ENCODE measurements around the gene ZNF525. TPM values are rescaled to one million over a fixed set of nuclear protein-coding genes. Genes with fewer than 3 reads are reported as not detected.
"Not testable (repeated sequence)": the region's sequence is repeated elsewhere in the genome, so short reads cannot be mapped to it uniquely, and the experiment has no call there.

Gene ZNF525
- 12.6 TPM for polyA plus RNA-seq (2013)

DNA sequence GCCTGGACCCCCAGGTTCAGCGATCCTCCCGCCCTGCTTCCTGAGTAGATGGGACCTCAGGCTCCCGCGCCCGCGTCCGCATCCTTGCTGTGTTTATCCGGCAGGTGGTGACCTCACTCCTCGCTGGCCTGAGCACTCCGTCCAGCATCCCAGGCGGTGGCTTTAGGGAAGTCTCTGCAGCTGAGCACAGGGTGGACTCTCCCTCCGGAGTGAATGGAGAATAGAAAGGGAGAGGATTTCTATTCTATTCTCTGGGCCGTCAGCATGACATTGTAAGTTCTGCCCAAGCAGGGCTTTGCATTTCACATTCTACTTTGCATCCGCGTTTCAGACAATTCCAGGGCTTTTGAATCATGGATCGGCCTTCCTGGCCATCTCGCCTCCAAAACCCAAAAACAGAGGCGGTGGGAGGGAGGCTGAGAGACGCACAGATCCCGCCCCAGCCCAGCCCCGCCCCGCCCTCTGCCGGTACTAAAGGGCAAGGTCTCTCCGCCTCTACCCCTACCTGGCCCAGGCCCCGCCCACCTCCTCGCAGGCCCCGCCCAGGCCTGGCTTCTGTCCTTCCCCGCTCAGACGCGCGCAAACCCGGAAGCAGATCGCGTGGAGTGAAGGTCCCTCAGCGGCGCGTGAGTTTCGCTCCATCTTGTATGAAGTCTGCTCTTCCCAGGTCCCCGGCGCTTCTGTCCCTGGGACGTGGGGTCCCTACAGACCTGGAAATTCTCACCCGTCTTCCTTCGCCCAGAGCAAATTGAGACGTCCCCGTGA lies at the start of gene ZNF525:
ZNF525 (plus strand) TSS at position 572 of the 765 bp plus-strand sequence. CDS start 6,577 bp downstream, outside the sequence.
- H3K9me3 ChIP-seq (ENCODE audit: control extremely low read depth in 1 of 5, control insufficient read depth in 4 of 5, insufficient read depth in 2 of 5, low read depth in 1 of 5, low read length in 4 of 5) = peaks cover 0 to 5% (median 0%) of the 10 kb centered on the region in 5 experiments
- peak within 1 kb of the TSS; percentile 77 to 98 (median 89) for H3K4me3 ChIP-seq (ENCODE audit: control insufficient read depth in 1 of 7, extremely low read depth in 1 of 7, insufficient read depth in 4 of 7, low read depth in 2 of 7, low read length in 6 of 7)
- ChIA-PET CTCF (no interaction called here), POLR2A (no interaction called here)
- H3K27me3 ChIP-seq (replicated peaks in 2 of 5; ENCODE audit: control insufficient read depth in 4 of 5, insufficient read depth in 5 of 5, low read length in 4 of 5) = no peaks in the 10 kb centered on the region
- peak; percentile 93 to 97 (median 96) for DNase-seq
- WGBS (ENCODE audit: insufficient coverage) = under 1% methylated on average over 38 of the region's 45 CpGs
- peaks cover 0 to 2% (median 0%) of the 10 kb centered on the region in 4 experiments for H3K36me3 ChIP-seq (ENCODE audit: control insufficient read depth in 4 of 4, insufficient read depth in 4 of 4, low read length in 3 of 4)
- H3K4me1 ChIP-seq (ENCODE audit: control extremely low read depth in 1 of 4, control insufficient read depth in 4 of 4, insufficient read depth in 4 of 4, low read length in 3 of 4) = peaks cover 0 to 17% (median 8%) of the 10 kb centered on the region in 4 experiments
- peak within 1 kb of the TSS; percentile 33 to 68 for H3K27ac ChIP-seq (ENCODE audit: insufficient read depth in 1 of 2, low read depth in 1 of 2, low read length in 2 of 2, poor library complexity in 1 of 2, severe bottlenecking in 2 of 2)

GRCh38 chr19:53328967-53329366 lies 36.5 kb upstream of the ZNF525 start:
- DNase-seq = peak; percentile 17 to 53 (median 30)
- Histone ChIP-seq H3K36me3 (ENCODE audit: control insufficient read depth in 4 of 4, insufficient read depth in 4 of 4, low read length in 3 of 4) (no peaks in the 10 kb centered on the region), H3K27ac (ENCODE audit: insufficient read depth in 1 of 2, low read depth in 1 of 2, low read length in 2 of 2, poor library complexity in 1 of 2, severe bottlenecking in 2 of 2) (no peak overlapping the region), H3K9me3 (ENCODE audit: control extremely low read depth in 1 of 5, control insufficient read depth in 4 of 5, insufficient read depth in 2 of 5, low read depth in 1 of 5, low read length in 4 of 5) (peaks cover 3 to 47% (median 25%) of the 10 kb centered on the region in 5 experiments), H3K4me1 (ENCODE audit: control extremely low read depth in 1 of 4, control insufficient read depth in 4 of 4, insufficient read depth in 4 of 4, low read length in 3 of 4) (peaks cover 0 to 5% (median under 1%) of the 10 kb centered on the region in 4 experiments), H3K4me3 (ENCODE audit: control insufficient read depth in 1 of 7, extremely low read depth in 1 of 7, insufficient read depth in 4 of 7, low read depth in 2 of 7, low read length in 6 of 7) (peak overlapping the region in 5 of 7 experiments; percentile 1 to 45 (median 42)), H3K27me3 (replicated peaks in 2 of 5; ENCODE audit: control insufficient read depth in 4 of 5, insufficient read depth in 5 of 5, low read length in 4 of 5) (peaks cover 0 to 9% (median 1%) of the 10 kb centered on the region in 5 experiments)
- ChIA-PET POLR2A (no interaction called here), CTCF (no interaction called here)
- WGBS (ENCODE audit: insufficient coverage) = 21% methylated on average over 23 of the region's 24 CpGs

DNA sequence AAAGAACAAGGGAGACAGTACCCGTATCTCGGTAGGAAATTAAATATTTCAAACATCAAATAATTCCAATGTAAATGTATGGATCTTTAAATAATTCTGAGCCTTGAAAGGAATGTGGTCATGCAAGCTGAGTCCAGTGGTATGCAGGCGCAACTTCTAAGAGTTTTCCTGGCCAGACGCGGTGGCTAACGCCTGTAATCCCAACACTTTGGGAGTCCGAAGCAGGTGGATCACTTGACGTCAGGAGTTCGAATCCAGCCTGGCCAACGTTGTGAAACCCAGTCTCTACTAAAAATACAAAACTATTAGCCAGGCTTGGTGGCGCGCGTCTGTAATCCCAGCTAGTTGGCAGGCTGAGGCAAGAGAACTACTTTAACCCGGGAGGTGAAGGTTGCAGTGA lies 33.0 kb upstream of the ZNF525 start:
- peaks cover 0 to 11% (median 5%) of the 10 kb centered on the region in 4 experiments for H3K4me1 ChIP-seq (ENCODE audit: control extremely low read depth in 1 of 4, control insufficient read depth in 4 of 4, insufficient read depth in 4 of 4, low read length in 3 of 4)
- ChIA-PET CTCF (no interaction called here), POLR2A (no interaction called here)
- peaks cover 0 to 37% (median 21%) of the 10 kb centered on the region in 5 experiments for H3K9me3 ChIP-seq (ENCODE audit: control extremely low read depth in 1 of 5, control insufficient read depth in 4 of 5, insufficient read depth in 2 of 5, low read depth in 1 of 5, low read length in 4 of 5)
- no peak overlapping the region for H3K27ac ChIP-seq (ENCODE audit: insufficient read depth in 1 of 2, low read depth in 1 of 2, low read length in 2 of 2, poor library complexity in 1 of 2, severe bottlenecking in 2 of 2)
- peaks cover 0 to 5% (median under 1%) of the 10 kb centered on the region in 4 experiments for H3K36me3 ChIP-seq (ENCODE audit: control insufficient read depth in 4 of 4, insufficient read depth in 4 of 4, low read length in 3 of 4)
- peaks cover 0 to 6% (median 0%) of the 10 kb centered on the region in 5 experiments for H3K27me3 ChIP-seq (replicated peaks in 2 of 5; ENCODE audit: control insufficient read depth in 4 of 5, insufficient read depth in 5 of 5, low read length in 4 of 5)
- peak overlapping the region in 4 of 7 experiments; percentile 78 to 99 (median 92) for H3K4me3 ChIP-seq (ENCODE audit: control insufficient read depth in 1 of 7, extremely low read depth in 1 of 7, insufficient read depth in 4 of 7, low read depth in 2 of 7, low read length in 6 of 7)
- 85% methylated on average over 8 of the region's 14 CpGs for WGBS (ENCODE audit: insufficient coverage)
- DNase-seq = no peak

DNA sequence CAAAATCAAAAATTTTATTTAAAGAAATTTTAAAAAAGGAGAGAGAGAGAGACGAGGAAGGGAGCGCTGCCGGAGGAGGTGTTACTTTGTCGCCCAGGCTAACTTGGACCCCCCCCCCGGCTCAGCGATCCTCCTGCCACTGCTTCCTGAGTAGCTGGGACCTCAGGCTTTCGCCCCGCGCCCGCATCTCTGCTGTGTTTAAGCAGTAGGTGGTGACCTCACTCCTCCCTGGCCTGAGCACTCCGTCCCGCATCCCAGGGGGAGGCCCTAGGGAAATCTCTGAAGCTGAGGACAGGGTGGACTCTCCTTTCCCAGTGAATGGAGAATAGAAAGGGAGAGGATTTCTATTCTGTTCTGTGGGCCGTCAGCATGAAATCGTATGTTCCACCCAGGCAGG lies 32.4 kb upstream of the ZNF525 start:
- ChIA-PET POLR2A (no interaction called here), CTCF (no interaction called here)

GRCh38 chr19:53333463-53334449 lies 31.7 kb upstream of the ZNF525 start, which contains the start of gene ZNF845:
Gene ZNF845 (plus strand): TSS chr19:53333749. CDS start chr19:53341308, 7,559 bp downstream.
- ChIA-PET CTCF (interaction anchor here (0.6 kb wide), 1 partner anchor 197 kb away, joined by 3 read pairs; no protein-coding TSS in a partner anchor), POLR2A (no interaction called here)
- peak within 1 kb of the TSS in 1 of 2 experiments; percentile 83 for H3K27ac ChIP-seq (ENCODE audit: insufficient read depth in 1 of 2, low read depth in 1 of 2, low read length in 2 of 2, poor library complexity in 1 of 2, severe bottlenecking in 2 of 2)
- peaks cover 0 to 5% (median 0%) of the 10 kb centered on the region in 5 experiments for H3K27me3 ChIP-seq (replicated peaks in 2 of 5; ENCODE audit: control insufficient read depth in 4 of 5, insufficient read depth in 5 of 5, low read length in 4 of 5)
- 0% methylated on average over 56 of the region's 61 CpGs for WGBS (ENCODE audit: insufficient coverage)
- H3K9me3 ChIP-seq (ENCODE audit: control extremely low read depth in 1 of 5, control insufficient read depth in 4 of 5, insufficient read depth in 2 of 5, low read depth in 1 of 5, low read length in 4 of 5) = peaks cover 0 to 36% (median 29%) of the 10 kb centered on the region in 5 experiments
- peaks cover 0 to 11% (median 5%) of the 10 kb centered on the region in 4 experiments for H3K4me1 ChIP-seq (ENCODE audit: control extremely low read depth in 1 of 4, control insufficient read depth in 4 of 4, insufficient read depth in 4 of 4, low read length in 3 of 4)
- peaks cover 0 to 16% (median 11%) of the 10 kb centered on the region in 4 experiments for H3K36me3 ChIP-seq (ENCODE audit: control insufficient read depth in 4 of 4, insufficient read depth in 4 of 4, low read length in 3 of 4)
- DNase-seq = peak; percentile 85 to 92 (median 91)
- H3K4me3 ChIP-seq (ENCODE audit: control insufficient read depth in 1 of 7, extremely low read depth in 1 of 7, insufficient read depth in 4 of 7, low read depth in 2 of 7, low read length in 6 of 7) = peak within 1 kb of the TSS; percentile 66 to 99 (median 93)

More for the DNA sequence above, 32.4 kb upstream of the ZNF525 start:
- H3K4me1 ChIP-seq (ENCODE audit: control extremely low read depth in 1 of 4, control insufficient read depth in 4 of 4, insufficient read depth in 4 of 4, low read length in 3 of 4) = peaks cover 0 to 11% (median 5%) of the 10 kb centered on the region in 4 experiments
- H3K27ac ChIP-seq (ENCODE audit: insufficient read depth in 1 of 2, low read depth in 1 of 2, low read length in 2 of 2, poor library complexity in 1 of 2, severe bottlenecking in 2 of 2) = no peak overlapping the region
- H3K36me3 ChIP-seq (ENCODE audit: control insufficient read depth in 4 of 4, insufficient read depth in 4 of 4, low read length in 3 of 4) = peaks cover 0 to 9% (median 6%) of the 10 kb centered on the region in 4 experiments
- H3K9me3 ChIP-seq (ENCODE audit: control extremely low read depth in 1 of 5, control insufficient read depth in 4 of 5, insufficient read depth in 2 of 5, low read depth in 1 of 5, low read length in 4 of 5) = peaks cover 0 to 36% (median 26%) of the 10 kb centered on the region in 5 experiments
- peak overlapping the region; percentile 66 to 99 (median 93) for H3K4me3 ChIP-seq (ENCODE audit: control insufficient read depth in 1 of 7, extremely low read depth in 1 of 7, insufficient read depth in 4 of 7, low read depth in 2 of 7, low read length in 6 of 7)
- peaks cover 0 to 5% (median 0%) of the 10 kb centered on the region in 5 experiments for H3K27me3 ChIP-seq (replicated peaks in 2 of 5; ENCODE audit: control insufficient read depth in 4 of 5, insufficient read depth in 5 of 5, low read length in 4 of 5)
- WGBS (ENCODE audit: insufficient coverage) = 0% methylated on average over 14 of the region's 14 CpGs
- peak; percentile 25 to 73 (median 68) for DNase-seq

DNA sequence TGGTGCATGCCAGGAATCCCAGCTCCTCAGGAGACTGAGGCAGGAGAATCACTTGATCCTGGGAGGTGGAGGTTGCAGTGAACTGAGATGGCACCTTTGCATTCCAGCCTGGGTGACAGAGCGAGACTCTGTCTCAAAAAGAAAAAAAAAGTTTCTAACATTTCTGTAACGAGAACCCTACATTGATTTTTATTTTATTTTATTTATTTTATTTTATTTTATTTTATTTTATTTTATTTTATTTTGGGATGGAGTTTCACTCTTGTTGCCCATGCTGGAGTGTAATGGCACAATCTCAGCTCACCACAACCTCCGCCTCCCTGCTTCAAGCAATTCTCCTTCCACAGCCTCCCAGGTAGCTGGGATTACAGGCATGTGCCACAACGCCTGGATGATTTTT lies 21.1 kb upstream of the ZNF525 start:
- H3K27me3 ChIP-seq (replicated peaks in 2 of 5; ENCODE audit: control insufficient read depth in 4 of 5, insufficient read depth in 5 of 5, low read length in 4 of 5); POLR2A ChIA-PET; H3K4me3 ChIP-seq (ENCODE audit: control insufficient read depth in 1 of 7, extremely low read depth in 1 of 7, insufficient read depth in 4 of 7, low read depth in 2 of 7, low read length in 6 of 7); DNase-seq; H3K4me1 ChIP-seq (ENCODE audit: control extremely low read depth in 1 of 4, control insufficient read depth in 4 of 4, insufficient read depth in 4 of 4, low read length in 3 of 4); H3K27ac ChIP-seq (ENCODE audit: insufficient read depth in 1 of 2, low read depth in 1 of 2, low read length in 2 of 2, poor library complexity in 1 of 2, severe bottlenecking in 2 of 2); CTCF ChIA-PET: not testable (repeated sequence)
- Histone ChIP-seq H3K9me3 (ENCODE audit: control extremely low read depth in 1 of 5, control insufficient read depth in 4 of 5, insufficient read depth in 2 of 5, low read depth in 1 of 5, low read length in 4 of 5) (peaks cover 3 to 82% (median 67%) of the 10 kb centered on the region in 5 experiments), H3K36me3 (ENCODE audit: control insufficient read depth in 4 of 4, insufficient read depth in 4 of 4, low read length in 3 of 4) (peaks cover 27 to 98% (median 67%) of the 10 kb centered on the region in 4 experiments)
- WGBS (ENCODE audit: insufficient coverage) = no CpG with 5 or more reads among the region's 4 CpGs
